Osteocyte (in vitro differentiated cells): ENCODE measurements around the gene DMKN. TPM values are rescaled to one million over a fixed set of nuclear protein-coding genes. Genes with fewer than 3 reads are reported as not detected.

ENCODE experiments used
- DNase-seq: peaks from one replicate; pipeline ENCODE4 v3.0.0; 2021; ENCODE audit warnings: mixed read lengths; ENCODE audit not compliant: unreplicated experiment; ENCODE audit errors: extremely low spot score
- H3K27ac Mint-ChIP-seq: one replicate; pipeline ENCODE4 v1.8.0; 2021; ENCODE audit warnings: mild to moderate bottlenecking, mixed read lengths; ENCODE audit not compliant: unreplicated experiment
- H3K27me3 Mint-ChIP-seq: one replicate; pipeline ENCODE4 v1.8.0; 2021; ENCODE audit warnings: mixed read lengths; ENCODE audit not compliant: unreplicated experiment
- H3K36me3 Mint-ChIP-seq: one replicate; pipeline ENCODE4 v1.8.0; 2021; ENCODE audit warnings: mixed read lengths; ENCODE audit not compliant: unreplicated experiment
- H3K4me1 Mint-ChIP-seq: one replicate; pipeline ENCODE4 v1.8.0; 2021; ENCODE audit warnings: mixed read lengths; ENCODE audit not compliant: unreplicated experiment
- H3K4me3 Mint-ChIP-seq: one replicate; pipeline ENCODE4 v1.8.0; 2021; ENCODE audit warnings: mild to moderate bottlenecking, moderate library complexity, mixed read lengths; ENCODE audit not compliant: unreplicated experiment
- H3K9me3 Mint-ChIP-seq: one replicate; pipeline ENCODE4 v1.8.0; 2021; ENCODE audit warnings: mixed read lengths; ENCODE audit not compliant: unreplicated experiment
- total RNA-seq: library from RNA; stranded (reverse); gene quantifications from 2 replicates; pipeline ENCODE4 v1.2.1, GENCODE V29; 2021
- TF ChIP-seq, protein P1 (sequence below): fragments of 200-600 bp; sonication (generic); IDR thresholded peaks from 2 replicates; pipeline ENCODE4 v1.5.0; 2021; ENCODE audit warnings: antibody characterized with exemption, mild to moderate bottlenecking, moderate library complexity

Gene DMKN
- total RNA-seq, 1 donor from 2014 or later, result not detected

DNA sequence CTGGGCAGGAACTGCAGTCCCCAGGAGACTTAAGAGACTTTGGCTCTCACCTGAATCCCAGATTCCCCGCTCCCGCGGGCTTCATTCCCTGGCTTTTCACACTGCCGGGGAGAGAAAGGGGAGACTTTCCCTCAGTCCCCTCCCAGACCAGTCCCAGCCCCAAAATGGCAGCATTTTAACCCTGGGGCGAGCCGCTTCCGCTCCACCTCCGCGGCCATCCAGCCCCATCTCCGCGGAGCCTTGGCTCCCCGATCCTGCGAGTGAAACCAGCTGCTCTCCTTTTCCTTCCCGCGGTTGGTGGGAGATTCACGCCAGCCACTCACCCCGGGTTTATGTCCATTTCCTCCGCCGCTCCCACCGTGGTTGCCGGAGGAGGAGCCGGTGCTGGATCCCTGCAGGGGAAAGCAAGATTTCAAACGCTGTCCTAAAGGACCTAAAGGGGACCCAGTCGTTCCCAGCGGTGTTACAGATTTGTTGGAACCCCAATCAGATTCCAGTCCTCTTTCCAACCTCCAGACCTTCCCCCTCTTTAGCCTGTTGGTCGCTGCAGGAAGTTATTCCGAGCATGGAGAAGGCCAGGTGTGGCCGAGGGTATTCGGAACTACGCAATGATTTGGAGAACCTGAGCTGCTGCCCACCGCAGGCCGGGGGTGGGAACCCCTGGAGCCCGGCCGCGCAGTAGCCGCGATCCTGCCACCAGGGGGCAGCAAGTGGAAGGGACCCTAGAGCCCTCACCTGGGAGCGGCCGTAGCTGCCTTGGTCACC is 3.4 kb downstream of the DMKN start:
- TF ChIP-seq, protein P1, sequence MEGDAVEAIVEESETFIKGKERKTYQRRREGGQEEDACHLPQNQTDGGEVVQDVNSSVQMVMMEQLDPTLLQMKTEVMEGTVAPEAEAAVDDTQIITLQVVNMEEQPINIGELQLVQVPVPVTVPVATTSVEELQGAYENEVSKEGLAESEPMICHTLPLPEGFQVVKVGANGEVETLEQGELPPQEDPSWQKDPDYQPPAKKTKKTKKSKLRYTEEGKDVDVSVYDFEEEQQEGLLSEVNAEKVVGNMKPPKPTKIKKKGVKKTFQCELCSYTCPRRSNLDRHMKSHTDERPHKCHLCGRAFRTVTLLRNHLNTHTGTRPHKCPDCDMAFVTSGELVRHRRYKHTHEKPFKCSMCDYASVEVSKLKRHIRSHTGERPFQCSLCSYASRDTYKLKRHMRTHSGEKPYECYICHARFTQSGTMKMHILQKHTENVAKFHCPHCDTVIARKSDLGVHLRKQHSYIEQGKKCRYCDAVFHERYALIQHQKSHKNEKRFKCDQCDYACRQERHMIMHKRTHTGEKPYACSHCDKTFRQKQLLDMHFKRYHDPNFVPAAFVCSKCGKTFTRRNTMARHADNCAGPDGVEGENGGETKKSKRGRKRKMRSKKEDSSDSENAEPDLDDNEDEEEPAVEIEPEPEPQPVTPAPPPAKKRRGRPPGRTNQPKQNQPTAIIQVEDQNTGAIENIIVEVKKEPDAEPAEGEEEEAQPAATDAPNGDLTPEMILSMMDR, result peak; percentile 86
- peak; percentile 89 for DNase-seq
- no peaks in the 10 kb centered on the region for H3K36me3 Mint-ChIP-seq
- H3K27me3 Mint-ChIP-seq, result peaks cover 67% of the 10 kb centered on the region
- peaks cover 10% of the 10 kb centered on the region for H3K4me1 Mint-ChIP-seq
- no peaks in the 10 kb centered on the region for H3K9me3 Mint-ChIP-seq
- no peak overlapping the region for H3K27ac Mint-ChIP-seq
- peak overlapping the region; percentile 51 for H3K4me3 Mint-ChIP-seq

DNA sequence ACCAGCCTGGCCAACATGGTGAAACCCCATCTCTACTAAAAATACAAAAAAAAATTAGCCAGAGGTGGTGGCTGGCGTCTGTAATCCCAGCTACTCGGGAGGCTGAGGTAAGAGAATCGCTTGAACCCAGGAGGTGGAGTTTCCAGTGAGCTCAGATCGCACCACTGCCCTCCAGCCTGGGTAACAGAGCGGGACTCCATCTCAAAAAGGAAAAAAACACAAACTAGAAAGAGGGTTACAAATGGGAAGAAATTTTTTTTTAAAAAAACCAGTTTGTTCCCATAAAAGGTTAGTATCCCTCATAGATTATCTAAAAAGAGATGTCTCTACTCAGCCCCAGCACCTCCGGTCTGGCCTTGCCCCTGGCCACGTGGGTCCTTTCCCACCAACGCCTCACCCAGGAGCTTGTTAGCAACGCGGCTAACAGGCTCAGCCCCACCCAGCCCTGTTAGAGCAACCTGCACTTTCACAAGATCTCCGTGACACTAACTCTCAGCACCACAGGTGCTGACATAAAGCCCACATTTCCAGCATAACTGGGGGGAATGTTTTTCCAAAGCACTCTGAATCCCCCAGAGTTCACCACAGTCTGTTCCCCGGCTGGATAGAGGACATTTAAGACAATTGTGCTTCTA is 4.3 kb downstream of the DMKN start:
- Mint-ChIP-seq H3K4me3 (no peak overlapping the region), H3K27me3 (peaks cover 70% of the 10 kb centered on the region), H3K4me1 (peaks cover 8% of the 10 kb centered on the region), H3K27ac (no peak overlapping the region), H3K36me3 (no peaks in the 10 kb centered on the region), H3K9me3 (no peaks in the 10 kb centered on the region)
- no peak for DNase-seq
- TF ChIP-seq, protein P1, result no peak

DNA sequence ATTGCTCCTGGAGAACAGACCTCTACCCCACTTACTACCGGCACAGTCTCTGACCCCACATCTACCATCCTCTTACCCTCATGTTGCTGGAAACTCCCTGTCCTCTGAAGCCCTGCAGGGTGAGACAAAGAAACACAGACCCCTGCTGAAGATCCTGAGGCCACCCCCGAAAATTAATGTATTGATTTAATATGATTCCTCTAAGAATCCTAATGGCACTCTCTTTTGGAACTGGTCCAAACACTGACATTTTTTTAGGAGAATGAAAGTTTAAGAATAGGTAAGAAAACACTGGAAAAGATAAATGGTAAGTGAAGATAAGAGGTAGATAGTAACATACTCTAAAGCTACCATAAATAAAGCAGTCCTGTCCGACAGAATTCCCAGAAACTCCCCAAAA is 5.3 kb downstream of the DMKN start:
- no peak overlapping the region for H3K4me3 Mint-ChIP-seq

DNA sequence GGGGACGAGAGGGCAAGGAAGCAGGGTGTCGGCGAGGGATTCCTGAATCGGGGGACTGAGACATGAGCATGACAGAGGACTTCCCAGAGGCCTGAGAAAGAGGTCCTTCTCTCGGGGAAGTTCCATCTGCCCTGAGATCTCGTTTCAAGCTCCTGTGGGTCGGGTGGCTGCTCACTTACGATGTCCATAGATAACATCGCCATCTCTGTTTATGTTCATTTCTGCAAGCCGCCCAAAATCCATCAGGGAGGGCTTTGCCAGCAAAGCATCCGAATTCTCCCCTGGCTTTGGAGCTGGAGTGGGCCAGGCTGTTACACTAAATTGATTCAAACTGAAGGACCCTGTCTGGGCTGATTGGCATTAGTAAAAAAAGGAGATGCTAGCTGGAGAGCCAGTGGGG is 5.9 kb downstream of the DMKN start:
- no peak for DNase-seq
- TF ChIP-seq, protein P1, result no peak
- no peak overlapping the region for H3K27ac Mint-ChIP-seq
- H3K4me1 Mint-ChIP-seq, result peaks cover 8% of the 10 kb centered on the region
- no peaks in the 10 kb centered on the region for H3K9me3 Mint-ChIP-seq
- H3K36me3 Mint-ChIP-seq, result no peaks in the 10 kb centered on the region
- H3K4me3 Mint-ChIP-seq, result no peak overlapping the region
- peaks cover 66% of the 10 kb centered on the region for H3K27me3 Mint-ChIP-seq

More for the DNA sequence above, 5.3 kb downstream of the DMKN start:
- DNase-seq, result no peak
- TF ChIP-seq, protein P1, result no peak
- peaks cover 69% of the 10 kb centered on the region for H3K27me3 Mint-ChIP-seq
- H3K4me1 Mint-ChIP-seq, result peaks cover 8% of the 10 kb centered on the region
- no peaks in the 10 kb centered on the region for H3K9me3 Mint-ChIP-seq
- H3K27ac Mint-ChIP-seq, result no peak overlapping the region
- no peaks in the 10 kb centered on the region for H3K36me3 Mint-ChIP-seq

DNA sequence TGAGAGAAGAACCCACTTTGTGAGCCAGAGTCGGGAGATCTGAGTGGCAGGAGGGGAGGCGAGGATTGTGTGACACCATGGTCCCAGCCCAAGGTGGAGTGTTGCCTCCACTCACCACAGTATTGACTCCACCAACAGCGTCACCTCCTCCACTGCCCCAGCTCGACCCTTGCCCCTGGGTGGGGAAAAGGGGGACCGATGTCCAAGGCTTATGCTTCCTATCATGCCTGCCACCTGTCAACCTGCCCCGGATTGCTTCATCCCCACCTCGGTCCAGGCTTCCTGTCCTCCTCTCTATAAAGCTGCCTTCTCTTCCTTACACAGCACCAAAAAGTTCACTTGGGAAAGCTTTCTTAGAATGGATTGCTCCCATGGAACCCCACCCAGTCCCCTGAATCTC is 7.4 kb downstream of the DMKN start:
- Mint-ChIP-seq H3K36me3 (no peaks in the 10 kb centered on the region), H3K9me3 (no peaks in the 10 kb centered on the region), H3K4me3 (no peak overlapping the region), H3K4me1 (peaks cover 8% of the 10 kb centered on the region), H3K27ac (no peak overlapping the region), H3K27me3 (peaks cover 66% of the 10 kb centered on the region)
- TF ChIP-seq, protein P1, result no peak
- no peak for DNase-seq
